Sigmoid colon (tissue), 7 donors: ENCODE results near the gene CLN3. TPM values are rescaled to one million over a fixed set of nuclear protein-coding genes. Genes with fewer than 3 reads are reported as not detected.

ENCODE experiments used
- DNase-seq: peaks from one replicate; pipeline ENCODE4 v3.0.0-alpha.2; 2019
- H3K27ac ChIP-seq, 4 donors: fragments of 200-600 bp; sonication (generic); one replicate each; pipeline ENCODE4 v1.5.1; 2016 to 2019; ENCODE audit warnings: mild to moderate bottlenecking in 1 of 4
- H3K27me3 ChIP-seq, 3 donors: fragments of 200-600 bp; sonication (generic); one replicate each; pipeline ENCODE4 v1.5.1; 2019; ENCODE audit warnings: mild to moderate bottlenecking in 1 of 3
- H3K36me3 ChIP-seq, 4 donors: fragments of 200-600 bp; sonication (generic); one replicate each; pipeline ENCODE4 v1.5.1; 2016 to 2019
- H3K4me1 ChIP-seq, 4 donors: fragments of 200-600 bp; sonication (generic); one replicate each; pipeline ENCODE4 v1.5.1; 2017 to 2019
- H3K4me3 ChIP-seq, 4 donors: fragments of 200-600 bp; sonication (generic); one replicate each; pipeline ENCODE4 v1.5.1; 2017 to 2019; ENCODE audit warnings: mild to moderate bottlenecking in 2 of 4, moderate library complexity in 1 of 4
- H3K9me3 ChIP-seq, 4 donors: fragments of 200-600 bp in 3 of 4; sonication (generic) in 3 of 4; one replicate each; pipeline versions ENCODE4 v1.5.1 to v1.6.1; 2013 to 2019
- EP300 ChIP-seq, 4 donors: sonication (generic); formaldehyde crosslinking; IDR thresholded peaks; one replicate each; pipeline ENCODE4 v1.6.1; 2017; ENCODE audit warnings: antibody characterized with exemption in 4 of 4
- POLR2A ChIP-seq, 2 donors: fragments of 450-650 bp; IDR thresholded peaks; one replicate each; pipeline ENCODE4 v1.6.1; 2016; ENCODE audit warnings: antibody characterized with exemption in 2 of 2, mild to moderate bottlenecking in 2 of 2, moderate library complexity in 2 of 2
- POLR2AphosphoS5 ChIP-seq, 4 donors: sonication (generic); formaldehyde crosslinking; IDR thresholded peaks; one replicate each; pipeline ENCODE4 v1.6.1; 2017; ENCODE audit warnings: antibody characterized with exemption in 4 of 4
- WGBS, 2 donors: extraction: QIAGEN DNeasy Blood & Tissue Kit; methylation state at CpG; one replicate each; pipeline ENCODE4 v1.1.7; 2013; 5-methylcytosine and 5-hydroxymethylcytosine counted together
- intact Hi-C: fragments of 100-400 bp; cut with DNase I; formaldehyde crosslinking; loops from one replicate; pipeline ENCODE4 v1.15.1; 2023
- polyA plus RNA-seq, 3 donors: library from polyadenylated mRNA; stranded (reverse); fragments of 200-250 nt; gene quantifications; one replicate each; pipeline ENCODE4 v1.2.3, GENCODE V29; 2013
- total RNA-seq, 4 donors: library from RNA; depleted of rRNA; stranded (reverse); fragments of >200 nt; gene quantifications; one replicate each; pipeline ENCODE4 v1.1.0, GENCODE V29; 2016
- TF ChIP-seq, protein P1 (sequence below), 4 experiments: fragments of 450-650 bp in 3 of 4; fragments of 200-600 bp in 1 of 4; IDR thresholded peaks; one replicate each; pipeline ENCODE4 v1.5.1; 2016 to 2019; ENCODE audit warnings: antibody characterized with exemption in 4 of 4, mild to moderate bottlenecking in 3 of 4, moderate library complexity in 2 of 4
- donor health status: healthy with polysubstance abuse.
- donor health status: Bipolar disorder and iron deficiency.
- donor health status: healthy.

Gene CLN3
- total and polyA plus RNA-seq, 7 donors: 16.8 to 123 (median 23.0) TPM

DNA sequence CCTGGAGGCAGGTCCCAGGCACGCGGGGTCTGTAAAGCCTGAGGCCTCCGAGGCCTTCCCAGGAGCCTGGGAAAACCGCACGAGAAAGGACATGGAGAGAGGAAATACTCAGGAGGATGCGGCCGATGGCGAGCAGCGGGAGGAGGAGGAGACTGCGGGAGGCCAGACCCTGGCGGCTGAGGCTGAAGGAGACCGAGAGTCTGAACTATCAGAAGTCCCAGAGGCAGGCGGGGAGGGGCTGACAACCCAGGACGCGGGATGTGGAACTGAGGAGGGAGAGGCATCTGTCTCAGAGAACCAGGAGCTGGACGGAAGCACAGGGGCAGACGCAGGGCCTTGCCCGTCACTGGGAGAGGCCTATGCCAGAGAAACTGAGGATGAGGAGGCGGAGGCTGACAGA lies 5.0 kb upstream of the CLN3 start:
- Histone ChIP-seq H3K36me3 (no peaks in the 10 kb centered on the region), H3K27ac (no peak overlapping the region), H3K27me3 (no peaks in the 10 kb centered on the region), H3K4me1 (no peaks in the 10 kb centered on the region), H3K4me3 (no peak overlapping the region), H3K9me3 (no peaks in the 10 kb centered on the region)
- 82 to 87% methylated on average over 19 of the region's 19 CpGs for whole genome bisulfite sequencing, 2 donors
- DNase-seq: no peak
- intact Hi-C loops: no loop called here
- TF ChIP-seq POLR2AphosphoS5 (IDR thresholded peaks at IDR 0.05) (no peak), POLR2A (IDR thresholded peaks at IDR 0.05) (no peak), EP300 (IDR thresholded peaks at IDR 0.05) (no peak)
- TF ChIP-seq, protein P1, sequence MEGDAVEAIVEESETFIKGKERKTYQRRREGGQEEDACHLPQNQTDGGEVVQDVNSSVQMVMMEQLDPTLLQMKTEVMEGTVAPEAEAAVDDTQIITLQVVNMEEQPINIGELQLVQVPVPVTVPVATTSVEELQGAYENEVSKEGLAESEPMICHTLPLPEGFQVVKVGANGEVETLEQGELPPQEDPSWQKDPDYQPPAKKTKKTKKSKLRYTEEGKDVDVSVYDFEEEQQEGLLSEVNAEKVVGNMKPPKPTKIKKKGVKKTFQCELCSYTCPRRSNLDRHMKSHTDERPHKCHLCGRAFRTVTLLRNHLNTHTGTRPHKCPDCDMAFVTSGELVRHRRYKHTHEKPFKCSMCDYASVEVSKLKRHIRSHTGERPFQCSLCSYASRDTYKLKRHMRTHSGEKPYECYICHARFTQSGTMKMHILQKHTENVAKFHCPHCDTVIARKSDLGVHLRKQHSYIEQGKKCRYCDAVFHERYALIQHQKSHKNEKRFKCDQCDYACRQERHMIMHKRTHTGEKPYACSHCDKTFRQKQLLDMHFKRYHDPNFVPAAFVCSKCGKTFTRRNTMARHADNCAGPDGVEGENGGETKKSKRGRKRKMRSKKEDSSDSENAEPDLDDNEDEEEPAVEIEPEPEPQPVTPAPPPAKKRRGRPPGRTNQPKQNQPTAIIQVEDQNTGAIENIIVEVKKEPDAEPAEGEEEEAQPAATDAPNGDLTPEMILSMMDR (IDR thresholded peaks at IDR 0.05): no peak

DNA sequence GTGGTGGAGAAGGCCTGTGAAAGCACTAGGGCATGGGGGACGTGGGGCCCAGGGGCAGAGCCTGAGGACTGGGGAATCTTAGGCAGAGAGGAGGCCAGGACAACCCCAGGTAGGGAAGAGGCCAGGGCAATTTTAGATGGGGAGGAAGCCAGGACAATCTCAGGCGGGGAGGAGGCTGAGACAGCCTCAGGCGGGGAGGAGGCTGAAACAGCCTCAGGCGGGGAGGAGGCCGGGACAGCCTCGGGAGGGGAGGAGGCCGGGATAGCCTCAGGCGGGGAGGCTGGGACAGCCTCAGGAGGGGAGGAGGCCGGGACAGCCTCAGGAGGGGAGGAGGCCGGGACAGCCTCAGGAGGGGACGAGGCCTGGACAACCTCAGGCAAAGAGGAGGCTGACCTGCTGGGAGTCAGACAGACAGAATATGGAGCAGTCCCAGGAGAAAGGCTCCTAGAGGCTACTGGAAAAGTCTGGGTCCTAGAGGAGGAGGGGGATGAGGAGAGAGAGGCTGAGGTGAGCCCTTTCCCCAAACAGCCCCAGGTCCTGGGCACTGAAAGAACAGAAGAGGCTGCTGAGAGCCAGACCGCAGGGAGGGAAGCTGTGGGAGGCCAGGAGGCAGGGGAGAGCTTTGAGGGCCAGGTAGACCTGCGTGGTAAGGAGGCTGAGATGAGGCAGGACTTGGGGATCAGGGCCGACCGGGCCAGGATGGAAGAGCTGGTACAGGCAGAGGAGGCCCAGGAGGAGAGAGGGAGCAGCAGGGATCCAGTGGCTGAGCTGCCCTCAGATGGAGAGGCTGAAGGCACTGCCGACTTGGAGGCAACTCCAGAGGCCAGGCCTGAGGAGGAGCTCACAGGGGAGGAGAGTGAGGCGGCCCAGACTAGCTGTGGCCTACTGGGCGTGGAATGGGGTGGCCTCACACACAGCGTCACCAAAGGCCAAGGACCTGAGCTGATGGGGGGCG lies 4.2 kb upstream of the CLN3 start:
- no peaks in the 10 kb centered on the region for H3K27me3 ChIP-seq
- H3K4me3 ChIP-seq: peak overlapping the region in 1 of 4 donors; percentile 30
- no peaks in the 10 kb centered on the region for H3K36me3 ChIP-seq
- 50 to 82% methylated on average over 20 of the region's 20 CpGs for whole genome bisulfite sequencing, 2 donors
- intact Hi-C loops: no loop called here
- H3K9me3 ChIP-seq: no peaks in the 10 kb centered on the region
- peak overlapping the region in 1 of 4 donors; percentile 12 for H3K27ac ChIP-seq
- TF ChIP-seq, protein P1 (IDR thresholded peaks at IDR 0.05): no peak
- TF ChIP-seq POLR2A (IDR thresholded peaks at IDR 0.05) (no peak), POLR2AphosphoS5 (IDR thresholded peaks at IDR 0.05) (no peak)
- H3K4me1 ChIP-seq: peaks cover 0 to 2% (median under 1%) of the 10 kb centered on the region in 4 donors
- no peak for DNase-seq

DNA sequence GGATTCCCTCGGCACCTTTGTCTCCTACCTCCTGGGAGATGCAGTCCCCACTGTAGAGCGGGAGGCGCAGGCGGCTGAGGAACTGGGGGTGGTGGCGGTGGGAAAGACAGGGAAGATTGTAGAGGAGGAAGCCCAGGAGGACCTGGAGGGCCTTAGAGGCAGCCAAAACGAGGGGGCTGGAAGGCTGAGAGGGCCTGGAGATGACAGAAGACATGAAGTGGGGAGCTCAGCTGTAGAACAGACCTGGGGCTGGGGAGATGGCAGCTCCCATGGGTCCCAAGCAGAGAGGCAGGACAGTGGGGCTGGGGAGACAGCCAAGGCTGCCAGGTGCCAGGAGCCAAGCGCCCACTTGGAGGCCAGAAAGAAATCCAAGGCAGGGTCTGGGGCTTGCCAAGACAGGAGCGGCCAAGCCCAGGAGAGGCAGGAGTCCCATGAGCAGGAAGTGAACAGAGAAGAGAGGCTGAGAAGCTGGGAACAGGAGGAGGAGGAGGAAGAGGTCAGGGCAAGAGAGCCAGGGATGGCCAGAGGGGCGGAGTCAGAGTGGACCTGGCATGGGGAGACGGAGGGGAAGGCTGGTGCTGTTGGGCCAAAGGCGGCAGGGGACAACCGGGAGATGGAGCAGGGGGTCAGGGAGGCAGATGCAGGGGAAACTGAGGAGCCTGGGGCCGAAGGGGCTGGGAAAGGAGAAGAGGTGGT lies 3.4 kb upstream of the CLN3 start:
- peak overlapping the region in 3 of 4 donors; percentile 39 to 49 (median 42) for H3K27ac ChIP-seq
- no peaks in the 10 kb centered on the region for H3K9me3 ChIP-seq
- TF ChIP-seq EP300 (IDR thresholded peaks at IDR 0.05) (no peak), POLR2A (IDR thresholded peaks at IDR 0.05) (no peak), POLR2AphosphoS5 (IDR thresholded peaks at IDR 0.05) (no peak)
- TF ChIP-seq, protein P1 (IDR thresholded peaks at IDR 0.05): no peak
- no peaks in the 10 kb centered on the region for H3K36me3 ChIP-seq
- WGBS, 2 donors: 23 to 74% methylated on average over 13 of the region's 13 CpGs
- DNase-seq: no peak
- intact Hi-C loops: no loop called here
- peaks cover 0 to 10% (median 8%) of the 10 kb centered on the region in 4 donors for H3K4me1 ChIP-seq
- no peaks in the 10 kb centered on the region for H3K27me3 ChIP-seq
- H3K4me3 ChIP-seq: peak overlapping the region in 3 of 4 donors; percentile 8 to 30 (median 11)

DNA sequence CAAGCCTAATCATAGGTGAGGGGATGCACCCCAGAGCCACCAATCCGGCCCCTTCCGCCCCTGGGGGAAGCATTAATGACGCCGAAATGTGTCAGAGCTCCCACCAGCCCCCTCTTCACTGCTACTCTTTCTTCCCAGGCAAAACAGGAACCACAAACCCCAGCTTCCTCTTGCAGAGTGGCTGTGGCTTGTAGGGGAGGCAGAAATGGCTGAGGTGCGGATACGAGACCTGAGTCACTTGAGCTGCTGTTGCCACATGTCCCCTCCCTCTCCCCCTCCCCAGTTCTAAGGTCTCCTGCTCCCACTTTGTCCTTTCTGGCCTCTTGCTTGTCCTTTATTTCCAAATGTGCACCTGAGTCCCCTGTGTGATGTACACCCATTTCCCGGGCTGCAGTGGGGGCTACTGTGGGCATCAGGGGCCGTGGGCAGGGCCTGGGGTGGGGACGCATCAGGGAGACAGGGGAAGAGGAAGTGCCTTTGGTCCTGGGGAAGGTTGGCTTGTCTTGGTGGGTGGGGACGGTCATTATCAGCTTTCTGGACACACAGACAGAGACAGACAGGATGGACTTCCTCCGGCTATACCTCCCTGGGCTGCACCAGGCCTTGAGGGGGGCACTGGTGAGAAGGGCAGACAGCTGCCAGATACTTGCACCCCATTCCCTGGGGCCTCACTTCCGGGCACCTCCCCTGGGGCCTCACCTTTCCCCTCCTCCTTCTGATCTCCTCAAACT lies 2.4 kb upstream of the CLN3 start, which contains the start of gene APOBR:
APOBR (plus strand) TSS at position 523 of the 731 bp plus-strand sequence; CDS start at position 562, 39 bp downstream.
- no peak for DNase-seq
- intact Hi-C loops: no loop called here
- H3K27ac ChIP-seq: peak within 1 kb of the TSS; percentile 40 to 92 (median 46)
- H3K4me1 ChIP-seq: peaks cover 0 to 18% (median 13%) of the 10 kb centered on the region in 4 donors
- peaks cover 0 to 7% (median 0%) of the 10 kb centered on the region in 4 donors for H3K36me3 ChIP-seq
- H3K27me3 ChIP-seq: no peaks in the 10 kb centered on the region
- TF ChIP-seq POLR2AphosphoS5 (IDR thresholded peaks at IDR 0.05) (no peak), EP300 (IDR thresholded peaks at IDR 0.05) (no peak), POLR2A (IDR thresholded peaks at IDR 0.05) (no peak)
- TF ChIP-seq, protein P1 (IDR thresholded peaks at IDR 0.05): no peak
- 20 to 25% methylated on average over 12 of the region's 12 CpGs for WGBS, 2 donors
- peak within 1 kb of the TSS in 3 of 4 donors; percentile 8 to 30 (median 11) for H3K4me3 ChIP-seq
- H3K9me3 ChIP-seq: no peaks in the 10 kb centered on the region
